B cell (primary cell): ENCODE results near the gene KRT14. TPM values are rescaled to one million over a fixed set of nuclear protein-coding genes. Genes with fewer than 3 reads are reported as not detected.
"Not testable (repeated sequence)": the region's sequence is repeated elsewhere in the genome, so short reads cannot be mapped to it uniquely, and the experiment has no call there.

Experiments
- ATAC-seq: fragments of 200-7000 bp; cut with Tn5 transposase; one replicate; pipeline ENCODE4 v1.10.0; 2021; ENCODE audit warnings: low read depth, mild to moderate bottlenecking, moderate number of reproducible peaks, moderate library complexity
- CTCF ChIA-PET: fragments of 350-600 bp; sonication (Branson Sonifier 250); formaldehyde crosslinking; loops from one replicate; lab custom pipeline; 2021; ENCODE audit warnings: antibody characterized with exemption, inconsistent platforms; lab: Charles Lee
- POLR2A ChIA-PET: fragments of 350-600 bp; sonication (Branson Sonifier 250); formaldehyde crosslinking; loops from one replicate; lab custom pipeline; 2021; ENCODE audit warnings: antibody characterized with exemption; lab: Charles Lee
- DNase-seq: peaks from one replicate; pipeline ENCODE4 v3.0.0; 2013
- H2AFZ ChIP-seq: 2 replicates; pipeline ENCODE4 v1.6.1; 2012; ENCODE audit warnings: mild to moderate bottlenecking, low read depth, low read length; ENCODE audit not compliant: insufficient read depth, poor library complexity, severe bottlenecking
- H3K27ac ChIP-seq, 2 donors: 1 replicate in 1 of 2; 2 replicates in 1 of 2; pipeline ENCODE4 v1.5.1; 2012 to 2013; ENCODE audit warnings: low read length in 2 of 2, mild to moderate bottlenecking in 2 of 2, moderate library complexity in 1 of 2
- H3K27me3 ChIP-seq, 4 experiments: fragments of 200-600 bp in 1 of 4; sonication (generic) in 1 of 4; replicated peaks in 1 of 4; 1 replicate in 2 of 4; 2 replicates in 2 of 4; pipeline versions ENCODE4 v1.6.1 to v1.7.0; 2013 to 2016; ENCODE audit warnings: low read length in 3 of 4, mild to moderate bottlenecking in 2 of 4, mixed read lengths in 1 of 4, moderate library complexity in 1 of 4; ENCODE audit not compliant: insufficient read depth in 4 of 4, control insufficient read depth in 3 of 4; ENCODE audit errors: control extremely low read depth in 1 of 4
- H3K36me3 ChIP-seq, 2 experiments: replicated peaks in 1 of 2; 1 replicate in 1 of 2; 2 replicates in 1 of 2; pipeline versions ENCODE4 v1.6.1 to v1.7.1; 2013; ENCODE audit warnings: low read length in 1 of 2; ENCODE audit not compliant: insufficient read depth in 2 of 2, control insufficient read depth in 1 of 2; ENCODE audit errors: control extremely low read depth in 1 of 2, extremely low read depth in 1 of 2
- H3K4me1 ChIP-seq, 2 donors: fragments of 200-600 bp in 1 of 2; sonication (generic) in 1 of 2; 1 replicate in 1 of 2; 2 replicates in 1 of 2; pipeline versions ENCODE4 v1.5.1 to v1.6.1; 2013 to 2017; ENCODE audit warnings: low read length in 2 of 2; ENCODE audit not compliant: control insufficient read depth in 2 of 2, insufficient read depth in 2 of 2
- H3K4me2 ChIP-seq: replicated peaks from 2 replicates; pipeline ENCODE3; 2012; ENCODE audit warnings: mild to moderate bottlenecking, low read depth, low read length; ENCODE audit not compliant: poor library complexity, severe bottlenecking
- H3K4me3 ChIP-seq, 5 experiments: fragments of 200-600 bp in 1 of 5; sonication (generic) in 1 of 5; 1 replicate in 3 of 5; 2 replicates in 2 of 5; pipeline versions ENCODE4 v1.5.1 to v1.7.0; 2011 to 2016; ENCODE audit warnings: low read length in 4 of 5, mild to moderate bottlenecking in 4 of 5, low read depth in 2 of 5, control low read depth in 1 of 5, moderate library complexity in 1 of 5; ENCODE audit not compliant: insufficient read depth in 1 of 5; ENCODE audit errors: control extremely low read depth in 1 of 5, extremely low read depth in 1 of 5
- H3K79me2 ChIP-seq: fragments of 200-600 bp; sonication (generic); one replicate; pipeline ENCODE4 v1.6.0; 2016; ENCODE audit warnings: low read length; ENCODE audit not compliant: control insufficient read depth, insufficient read depth
- H3K9ac ChIP-seq: fragments of 200-600 bp; sonication (generic); 2 replicates; pipeline ENCODE4 v1.6.1; 2017; ENCODE audit warnings: mild to moderate bottlenecking, low read length, moderate library complexity
- H3K9me3 ChIP-seq, 3 donors: one replicate each; pipeline versions ENCODE4 v1.6.1 to v1.7.1; 2013; ENCODE audit warnings: low read length in 2 of 3; ENCODE audit not compliant: control insufficient read depth in 2 of 3, insufficient read depth in 1 of 3; ENCODE audit errors: control extremely low read depth in 1 of 3
- H4K20me1 ChIP-seq: 2 replicates; pipeline ENCODE4 v1.6.0; 2012; ENCODE audit warnings: mild to moderate bottlenecking, low read length; ENCODE audit not compliant: insufficient read depth, control insufficient read depth, poor library complexity, severe bottlenecking
- H3K27ac Mint-ChIP-seq: one replicate; pipeline ENCODE4 v1.8.0; 2021; ENCODE audit warnings: mixed read lengths
- H3K27me3 Mint-ChIP-seq: one replicate; pipeline ENCODE4 v1.8.0; 2021; ENCODE audit warnings: mixed read lengths
- H3K4me1 Mint-ChIP-seq: one replicate; pipeline ENCODE4 v1.8.0; 2021; ENCODE audit warnings: mixed read lengths
- H3K4me3 Mint-ChIP-seq: one replicate; pipeline ENCODE4 v1.8.0; 2021; ENCODE audit warnings: mixed read lengths
- H3K9me3 Mint-ChIP-seq: one replicate; pipeline ENCODE4 v1.8.0; 2022; ENCODE audit warnings: mixed read lengths; ENCODE audit not compliant: insufficient read depth
- EZH2 ChIP-seq: IDR thresholded peaks from 2 replicates; pipeline ENCODE4 v1.6.1; 2012; ENCODE audit warnings: borderline replicate concordance, low read depth, mild to moderate bottlenecking, moderate library complexity, low read length; ENCODE audit not compliant: insufficient read depth, poor library complexity, severe bottlenecking
- WGBS: methylation state at CpG from one replicate; pipeline ENCODE4 v1.1.5; 2013; ENCODE audit warnings: missing lambda C conversion rate; ENCODE audit not compliant: insufficient coverage; 5-methylcytosine and 5-hydroxymethylcytosine counted together
- intact Hi-C: fragments of 100-400 bp; cut with micrococcal nuclease; formaldehyde crosslinking; loops from one replicate; pipeline ENCODE4 v1.10.0; 2022
- polyA plus RNA-seq: library from polyadenylated mRNA; depleted of rRNA; stranded (reverse); fragments of >200 nt; gene quantifications from 2 replicates; pipeline ENCODE4 v1.2.3, GENCODE V29; 2012
- total RNA-seq, 2 donors: library from RNA; stranded (reverse); fragments of 120-200 nt in 1 of 2; gene quantifications; 1 replicate in 1 of 2; 2 replicates in 1 of 2; pipeline versions ENCODE4 v1.2.3 to v1.2.4, GENCODE V29; 2013 to 2022
- TF ChIP-seq, protein P1 (sequence below): fragments of 200-600 bp; IDR thresholded peaks from one replicate; pipeline ENCODE4 v1.8.0; 2022; ENCODE audit warnings: antibody characterized with exemption, mild to moderate bottlenecking

Gene KRT14
- total and polyA plus RNA-seq, 2 donors (not counting 1 experiment from before 2014, with no cell fraction given) = not detected

DNA sequence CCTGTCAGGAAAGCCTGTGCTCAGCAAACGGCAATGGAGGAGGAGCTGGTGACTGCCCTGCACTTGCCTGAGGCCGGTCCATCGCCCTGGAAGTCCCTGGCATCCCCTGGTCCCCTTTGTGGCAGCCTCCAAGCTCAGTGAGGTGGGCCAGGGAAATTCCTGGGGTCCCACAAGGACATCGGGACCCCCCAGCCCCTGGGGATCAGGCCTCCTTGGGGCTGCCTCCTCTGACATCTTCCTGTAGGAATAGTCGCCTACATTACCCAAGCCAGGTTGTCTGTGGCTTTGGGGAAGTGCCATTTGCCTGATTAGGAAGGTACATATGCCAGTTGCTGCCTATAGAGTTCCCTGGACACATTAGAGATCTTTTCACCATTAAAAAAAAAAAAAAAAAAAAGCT is 7.7 kb downstream of the KRT14 start:
- Mint-ChIP-seq H3K9me3 (no peaks in the 10 kb centered on the region), H3K27me3 (peaks cover 50% of the 10 kb centered on the region), H3K27ac (no peak overlapping the region), H3K4me3 (no peak overlapping the region), H3K4me1 (no peaks in the 10 kb centered on the region)
- TF ChIP-seq, protein P1, sequence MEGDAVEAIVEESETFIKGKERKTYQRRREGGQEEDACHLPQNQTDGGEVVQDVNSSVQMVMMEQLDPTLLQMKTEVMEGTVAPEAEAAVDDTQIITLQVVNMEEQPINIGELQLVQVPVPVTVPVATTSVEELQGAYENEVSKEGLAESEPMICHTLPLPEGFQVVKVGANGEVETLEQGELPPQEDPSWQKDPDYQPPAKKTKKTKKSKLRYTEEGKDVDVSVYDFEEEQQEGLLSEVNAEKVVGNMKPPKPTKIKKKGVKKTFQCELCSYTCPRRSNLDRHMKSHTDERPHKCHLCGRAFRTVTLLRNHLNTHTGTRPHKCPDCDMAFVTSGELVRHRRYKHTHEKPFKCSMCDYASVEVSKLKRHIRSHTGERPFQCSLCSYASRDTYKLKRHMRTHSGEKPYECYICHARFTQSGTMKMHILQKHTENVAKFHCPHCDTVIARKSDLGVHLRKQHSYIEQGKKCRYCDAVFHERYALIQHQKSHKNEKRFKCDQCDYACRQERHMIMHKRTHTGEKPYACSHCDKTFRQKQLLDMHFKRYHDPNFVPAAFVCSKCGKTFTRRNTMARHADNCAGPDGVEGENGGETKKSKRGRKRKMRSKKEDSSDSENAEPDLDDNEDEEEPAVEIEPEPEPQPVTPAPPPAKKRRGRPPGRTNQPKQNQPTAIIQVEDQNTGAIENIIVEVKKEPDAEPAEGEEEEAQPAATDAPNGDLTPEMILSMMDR = no peak
- TF ChIP-seq EZH2 = no peak
- no peak overlapping the region for H3K27ac ChIP-seq
- CTCF ChIA-PET = interaction anchor here (0.8 kb wide), 1 partner anchor 9 kb away, joined by 3 read pairs; no protein-coding TSS in a partner anchor
- H3K79me2 ChIP-seq = no peaks in the 10 kb centered on the region
- H3K4me1 ChIP-seq = no peaks in the 10 kb centered on the region
- no peak overlapping the region for H3K4me2 ChIP-seq
- POLR2A ChIA-PET = no interaction called here
- no peak overlapping the region for H2AFZ ChIP-seq
- H3K36me3 ChIP-seq = no peaks in the 10 kb centered on the region
- no peaks in the 10 kb centered on the region for H4K20me1 ChIP-seq
- intact Hi-C loops = no loop called here
- ATAC-seq = no peak
- no peak overlapping the region for H3K9ac ChIP-seq
- peaks cover 0 to 30% (median 10%) of the 10 kb centered on the region in 4 experiments for H3K27me3 ChIP-seq
- WGBS = 94% methylated on average over 3 of the region's 5 CpGs
- H3K9me3 ChIP-seq = peaks cover 0 to 10% (median 0%) of the 10 kb centered on the region in 3 donors
- H3K4me3 ChIP-seq = no peak overlapping the region
- no peak for DNase-seq

GRCh38 chr17:41578538-41578937 is 8.2 kb downstream of the KRT14 start:
- Histone ChIP-seq H3K9ac (no peak overlapping the region), H4K20me1 (no peaks in the 10 kb centered on the region), H3K4me2 (no peak overlapping the region), H3K4me3 (no peak overlapping the region), H3K79me2 (no peaks in the 10 kb centered on the region), H3K27me3 (peaks cover 0 to 33% (median 10%) of the 10 kb centered on the region in 4 experiments), H3K27ac (no peak overlapping the region), H3K9me3 (peaks cover 0 to 10% (median 0%) of the 10 kb centered on the region in 3 donors), H3K36me3 (no peaks in the 10 kb centered on the region), H2AFZ (no peak overlapping the region), H3K4me1 (no peaks in the 10 kb centered on the region)
- no CpG with 5 or more reads among the region's 1 CpG for WGBS
- CTCF ChIA-PET = interaction anchor here (0.8 kb wide), 1 partner anchor 9 kb away, joined by 3 read pairs; no protein-coding TSS in a partner anchor
- Mint-ChIP-seq H3K27ac (no peak overlapping the region), H3K4me1 (no peaks in the 10 kb centered on the region), H3K9me3 (no peaks in the 10 kb centered on the region), H3K27me3 (peaks cover 48% of the 10 kb centered on the region), H3K4me3 (no peak overlapping the region)
- POLR2A ChIA-PET = no interaction called here
- no peak for DNase-seq
- no peak for ATAC-seq
- TF ChIP-seq, protein P1 = no peak
- no peak for TF ChIP-seq EZH2
- intact Hi-C loops = no loop called here

- DNase-seq, H2AFZ ChIP-seq, H3K27ac ChIP-seq, H3K27ac Mint-ChIP-seq, H3K9me3 ChIP-seq, H3K4me1 Mint-ChIP-seq, H3K79me2 ChIP-seq, H3K4me2 ChIP-seq, POLR2A ChIA-PET, H3K4me3 ChIP-seq, H3K4me1 ChIP-seq, H4K20me1 ChIP-seq, CTCF ChIA-PET, H3K36me3 ChIP-seq, ATAC-seq, H3K4me3 Mint-ChIP-seq, H3K9me3 Mint-ChIP-seq, intact Hi-C loops, H3K9ac ChIP-seq: not testable (repeated sequence)
- peaks cover 46% of the 10 kb centered on the region for H3K27me3 Mint-ChIP-seq
- peaks cover 0 to 48% (median 12%) of the 10 kb centered on the region in 4 experiments for H3K27me3 ChIP-seq
- WGBS = 100% methylated on average over 2 of the region's 4 CpGs
These were observed 10.0 kb downstream of the KRT14 start for GRCh38 chr17:41576740-41577139.
